GOT3 (cell line): Measurements from ENCODE around the gene RHOG.
"Not testable (repeated sequence)": the region's sequence is repeated elsewhere in the genome, so short reads cannot be mapped to it uniquely, and the experiment has no call there.

Experiments used
- DNase-seq: peaks from one replicate; lab custom pipeline; 2025; ENCODE audit warnings: mixed read lengths; lab: John Stamatoyannopoulos, UW

The RHOG gene

GRCh38 chr11:3808861-3809623 is 31.7 kb downstream of the RHOG start:
- DNase-seq, result no peak

GRCh38 chr11:3807909-3808860 is 32.6 kb downstream of the RHOG start, which contains the start of gene PGAP2:
Gene PGAP2, plus strand, starts transcription at chr11:3808560. Its CDS starts 2,700 bp downstream, at chr11:3811260.
- DNase-seq, result no peak

- DNase-seq, result no peak
Measured at GRCh38 chr11:3803726-3804495, 36.8 kb downstream of the RHOG start.

- no peak for DNase-seq
Measured at GRCh38 chr11:3802011-3802790, 38.6 kb downstream of the RHOG start.

GRCh38 chr11:3799873-3800272 is 40.9 kb downstream of the RHOG start:
- no peak for DNase-seq

- DNase-seq, result no peak
Measured at GRCh38 chr11:3799143-3799542, 41.6 kb downstream of the RHOG start.

- peak; percentile 96 for DNase-seq
Measured at GRCh38 chr11:3797329-3798090, 43.2 kb downstream of the RHOG start, which contains the start of gene NUP98. Gene NUP98, minus strand, starts transcription at chr11:3797554. Its CDS starts 15,437 bp downstream, at chr11:3782117.

- DNase-seq, result no peak
Measured at GRCh38 chr11:3796801-3797328, 43.9 kb downstream of the RHOG start.

GRCh38 chr11:3796346-3796745 is 44.4 kb downstream of the RHOG start:
- no peak for DNase-seq

- no peak for DNase-seq
Measured at GRCh38 chr11:3796002-3796311, 44.8 kb downstream of the RHOG start.

GRCh38 chr11:3795131-3796001 is 45.4 kb downstream of the RHOG start:
- DNase-seq, result no peak

GRCh38 chr11:3794387-3794786 is 46.4 kb downstream of the RHOG start:
- DNase-seq, result not testable (repeated sequence)

- DNase-seq, result no peak
Measured at GRCh38 chr11:3786781-3787428, 53.9 kb downstream of the RHOG start.

- DNase-seq, result no peak
Measured at GRCh38 chr11:3783611-3784010, 57.1 kb downstream of the RHOG start.

- DNase-seq, result no peak
Measured at GRCh38 chr11:3782963-3783362, 57.8 kb downstream of the RHOG start.

- no peak for DNase-seq
Measured at GRCh38 chr11:3781423-3781822, 59.3 kb downstream of the RHOG start.
